Liver (tissue), 9 donors: Measurements from ENCODE around the gene HOXB8. TPM values are rescaled to one million over a fixed set of nuclear protein-coding genes. Genes with fewer than 3 reads are reported as not detected.

ENCODE experiments used
- DNase-seq: peaks from one replicate; pipeline ENCODE4 v3.0.0-alpha.2; 2017; ENCODE audit warnings: low spot score
- H3K27ac ChIP-seq, 2 donors: one replicate each; pipeline ENCODE4 v1.7.0; 2013; ENCODE audit warnings: inconsistent platforms in 2 of 2, low read length in 2 of 2, control low read depth in 1 of 2, low read depth in 1 of 2, mild to moderate bottlenecking in 1 of 2
- H3K27me3 ChIP-seq, 4 donors: one replicate each; pipeline versions ENCODE4 v1.6.1 to v1.7.0; 2013; ENCODE audit warnings: low read length in 3 of 4, inconsistent platforms in 1 of 4, mild to moderate bottlenecking in 1 of 4, moderate library complexity in 1 of 4; ENCODE audit not compliant: control insufficient read depth in 4 of 4, insufficient read depth in 4 of 4
- H3K36me3 ChIP-seq, 4 donors: one replicate each; pipeline versions ENCODE4 v1.6.1 to v1.7.0; 2013; ENCODE audit warnings: low read length in 3 of 4, mild to moderate bottlenecking in 3 of 4, low read depth in 1 of 4, moderate library complexity in 1 of 4; ENCODE audit not compliant: control insufficient read depth in 4 of 4, insufficient read depth in 3 of 4
- H3K4me1 ChIP-seq, 4 donors: one replicate each; pipeline versions ENCODE4 v1.6.1 to v1.7.0; 2013; ENCODE audit warnings: low read length in 3 of 4, mild to moderate bottlenecking in 3 of 4, moderate library complexity in 1 of 4; ENCODE audit not compliant: control insufficient read depth in 4 of 4, insufficient read depth in 4 of 4
- H3K4me3 ChIP-seq, 3 donors: one replicate each; pipeline versions ENCODE4 v1.6.1 to v1.7.0; 2013; ENCODE audit warnings: low read length in 3 of 3, control low read depth in 1 of 3, low read depth in 1 of 3, mild to moderate bottlenecking in 1 of 3
- H3K9ac ChIP-seq, 2 donors: one replicate each; pipeline ENCODE4 v1.7.0; 2013; ENCODE audit warnings: low read length in 2 of 2, mild to moderate bottlenecking in 2 of 2, moderate library complexity in 2 of 2, control low read depth in 1 of 2, low read depth in 1 of 2
- H3K9me3 ChIP-seq, 4 donors: one replicate each; pipeline versions ENCODE4 v1.6.1 to v1.7.0; 2013; ENCODE audit warnings: low read length in 3 of 4; ENCODE audit not compliant: control insufficient read depth in 4 of 4
- ATF3 ChIP-seq: IDR thresholded peaks from 2 replicates; pipeline ENCODE4 v1.6.1; 2016; ENCODE audit warnings: antibody characterized with exemption
- CTCF ChIP-seq: fragments of 150-350 bp; IDR thresholded peaks from 2 replicates; pipeline ENCODE4 v1.5.1; 2017; ENCODE audit warnings: improper control_type of control experiment, low read depth, low read length; ENCODE audit not compliant: missing input control
- EGR1 ChIP-seq, 2 donors: IDR thresholded peaks; 2 replicates each; pipeline ENCODE4 v1.6.1; 2016 to 2018; ENCODE audit warnings: antibody characterized with exemption in 2 of 2, low read depth in 2 of 2
- FOXA1 ChIP-seq: IDR thresholded peaks from 2 replicates; pipeline ENCODE4 v1.6.1; 2016; ENCODE audit warnings: antibody characterized with exemption
- FOXA2 ChIP-seq: IDR thresholded peaks from 2 replicates; pipeline ENCODE4 v1.6.1; 2016; ENCODE audit warnings: antibody characterized with exemption
- GABPA ChIP-seq, 2 donors: IDR thresholded peaks in 1 of 2; conservative IDR thresholded peaks in 1 of 2; 2 replicates each; pipeline ENCODE4 v1.6.1; 2016; ENCODE audit warnings: antibody characterized with exemption in 2 of 2, mild to moderate bottlenecking in 1 of 2, moderate library complexity in 1 of 2
- HNF4A ChIP-seq, 2 donors: conservative IDR thresholded peaks; 2 replicates each; pipeline ENCODE4 v1.6.1; 2016; ENCODE audit warnings: antibody characterized with exemption in 2 of 2, mild to moderate bottlenecking in 2 of 2
- HNF4G ChIP-seq: IDR thresholded peaks from 2 replicates; pipeline ENCODE4 v1.6.1; 2016; ENCODE audit warnings: antibody characterized with exemption
- JUND ChIP-seq, 2 donors: IDR thresholded peaks; 2 replicates each; pipeline ENCODE4 v1.6.1; 2016; ENCODE audit warnings: antibody characterized with exemption in 2 of 2
- MAX ChIP-seq: IDR thresholded peaks from 2 replicates; pipeline ENCODE4 v1.6.1; 2016; ENCODE audit warnings: antibody characterized with exemption
- NR2F2 ChIP-seq: IDR thresholded peaks from 2 replicates; pipeline ENCODE4 v1.6.1; 2016; ENCODE audit warnings: antibody characterized with exemption
- RAD21 ChIP-seq, 2 donors: IDR thresholded peaks; 2 replicates each; pipeline ENCODE4 v1.6.1; 2016; ENCODE audit warnings: antibody characterized with exemption in 2 of 2, mild to moderate bottlenecking in 2 of 2
- REST ChIP-seq: IDR thresholded peaks from 2 replicates; pipeline ENCODE4 v1.6.1; 2016; ENCODE audit warnings: antibody characterized with exemption, mild to moderate bottlenecking
- RXRA ChIP-seq, 2 donors: IDR thresholded peaks; 2 replicates each; pipeline ENCODE4 v1.6.1; 2017 to 2018; ENCODE audit warnings: antibody characterized with exemption in 2 of 2, mild to moderate bottlenecking in 1 of 2
- SP1 ChIP-seq: IDR thresholded peaks from 2 replicates; pipeline ENCODE4 v1.6.1; 2018; ENCODE audit warnings: antibody characterized with exemption, mild to moderate bottlenecking
- TAF1 ChIP-seq: conservative IDR thresholded peaks from 2 replicates; pipeline ENCODE4 v1.6.1; 2016; ENCODE audit warnings: antibody characterized with exemption, mild to moderate bottlenecking
- YY1 ChIP-seq: IDR thresholded peaks from 2 replicates; pipeline ENCODE4 v1.6.1; 2016; ENCODE audit warnings: antibody characterized with exemption, mild to moderate bottlenecking
- ZBTB33 ChIP-seq: IDR thresholded peaks from 2 replicates; pipeline ENCODE4 v1.6.1; 2016; ENCODE audit warnings: antibody characterized with exemption
- whole genome bisulfite sequencing: extraction: QIAGEN DNeasy Blood & Tissue Kit; methylation state at CpG from one replicate; pipeline ENCODE4 v1.1.7; 2013; 5-methylcytosine and 5-hydroxymethylcytosine counted together
- polyA plus RNA-seq, 2 donors: library from polyadenylated mRNA; stranded (reverse) in 1 of 2; unstranded in 1 of 2; fragments of 200-250 nt in 1 of 2; fragments of >200 nt in 1 of 2; fragmentation: Nextera tagmentation in 1 of 2; extraction: Ambion mirVana in 1 of 2; gene quantifications; one replicate each; pipeline versions ENCODE4 v1.2.1 to v1.2.3, GENCODE V29; 2013 to 2015
- total RNA-seq, 2 donors: library from RNA; depleted of rRNA; stranded (reverse); fragments of >200 nt; gene quantifications; one replicate each; pipeline ENCODE4 v1.2.3, GENCODE V29; 2014
- donor health status: healthy.
- donor health status: healthy.
- donor health status: healthy.
- donor health status: healthy.
- donor health status: healthy.

Gene HOXB8
- total and polyA plus RNA-seq, 4 donors, result not detected

- TF ChIP-seq FOXA2 (no peak), ATF3 (no peak), REST (no peak), GABPA (IDR thresholded peaks at IDR 0.05 in 1 of 2, conservative IDR thresholded peaks at IDR 0.05 in 1 of 2) (no peak)
- DNase-seq, result peak; percentile 53
- H3K9ac ChIP-seq, result peak within 1 kb of the TSS in 1 of 2 donors; percentile 53
These were observed 37.0 kb downstream of the HOXB8 start, which contains the start of gene HOXB4 for GRCh38 chr17:48577946-48578615. HOXB4 (minus strand) TSS chr17:48578350; CDS start chr17:48578319, 31 bp downstream.

GRCh38 chr17:48577330-48577945 is 37.7 kb downstream of the HOXB8 start:
- Histone ChIP-seq H3K9ac (no peak overlapping the region), H3K27me3 (peaks cover 0 to 24% (median 5%) of the 10 kb centered on the region in 4 donors), H3K4me1 (peaks cover 0 to 6% (median 3%) of the 10 kb centered on the region in 4 donors), H3K9me3 (no peaks in the 10 kb centered on the region), H3K27ac (peak overlapping the region; percentile 55 to 72), H3K36me3 (no peaks in the 10 kb centered on the region), H3K4me3 (peak overlapping the region in 2 of 3 donors; percentile 14 to 46)
- no peak for DNase-seq
- TF ChIP-seq JUND (IDR thresholded peaks at IDR 0.05), result no peak
- no peak for TF ChIP-seq SP1
- no peak for TF ChIP-seq FOXA1
- no peak for TF ChIP-seq TAF1
- no peak for TF ChIP-seq FOXA2
- TF ChIP-seq HNF4A (conservative IDR thresholded peaks at IDR 0.05), result no peak
- TF ChIP-seq RAD21 (IDR thresholded peaks at IDR 0.05), result no peak
- no peak for TF ChIP-seq YY1
- TF ChIP-seq MAX, result no peak
- TF ChIP-seq HNF4G, result no peak
- no peak for TF ChIP-seq ATF3
- TF ChIP-seq REST, result no peak
- TF ChIP-seq CTCF, result no peak
- TF ChIP-seq GABPA (IDR thresholded peaks at IDR 0.05 in 1 of 2, conservative IDR thresholded peaks at IDR 0.05 in 1 of 2), result no peak
- no peak for TF ChIP-seq ZBTB33
- no peak for TF ChIP-seq EGR1 (IDR thresholded peaks at IDR 0.05; ENCODE audit: low read depth in 2 of 2)
- no peak for TF ChIP-seq RXRA (IDR thresholded peaks at IDR 0.05)
- no peak for TF ChIP-seq NR2F2
- WGBS, result 3% methylated on average over 19 of the region's 19 CpGs

More at GRCh38 chr17:48577946-48578615, 37.0 kb downstream of the HOXB8 start, which contains the start of gene HOXB4:
- Histone ChIP-seq H3K4me1 (peaks cover 0 to 6% (median 3%) of the 10 kb centered on the region in 4 donors), H3K36me3 (no peaks in the 10 kb centered on the region), H3K27me3 (peaks cover 0 to 21% (median 3%) of the 10 kb centered on the region in 4 donors), H3K27ac (peak within 1 kb of the TSS; percentile 65 to 72), H3K9me3 (no peaks in the 10 kb centered on the region), H3K4me3 (peak within 1 kb of the TSS in 2 of 3 donors; percentile 39 to 46)
- WGBS, result 4% methylated on average over 58 of the region's 58 CpGs
